HG03066 (cell line): ENCODE results near the gene KCNQ4.

Source experiments
- ATAC-seq: cut with Tn5 transposase; IDR thresholded peaks from one replicate; pipeline ENCODE4 v1.9.1; 2021; ENCODE audit warnings: low read depth; ENCODE audit not compliant: unreplicated experiment

KCNQ4 gene

GRCh38 chr1:40783001-40783905 is at the start of gene KCNQ4:
TSS of gene KCNQ4 (plus strand) at chr1:40783787. CDS start at chr1:40784094, 307 bp downstream.
- ATAC-seq, result no peak

DNA sequence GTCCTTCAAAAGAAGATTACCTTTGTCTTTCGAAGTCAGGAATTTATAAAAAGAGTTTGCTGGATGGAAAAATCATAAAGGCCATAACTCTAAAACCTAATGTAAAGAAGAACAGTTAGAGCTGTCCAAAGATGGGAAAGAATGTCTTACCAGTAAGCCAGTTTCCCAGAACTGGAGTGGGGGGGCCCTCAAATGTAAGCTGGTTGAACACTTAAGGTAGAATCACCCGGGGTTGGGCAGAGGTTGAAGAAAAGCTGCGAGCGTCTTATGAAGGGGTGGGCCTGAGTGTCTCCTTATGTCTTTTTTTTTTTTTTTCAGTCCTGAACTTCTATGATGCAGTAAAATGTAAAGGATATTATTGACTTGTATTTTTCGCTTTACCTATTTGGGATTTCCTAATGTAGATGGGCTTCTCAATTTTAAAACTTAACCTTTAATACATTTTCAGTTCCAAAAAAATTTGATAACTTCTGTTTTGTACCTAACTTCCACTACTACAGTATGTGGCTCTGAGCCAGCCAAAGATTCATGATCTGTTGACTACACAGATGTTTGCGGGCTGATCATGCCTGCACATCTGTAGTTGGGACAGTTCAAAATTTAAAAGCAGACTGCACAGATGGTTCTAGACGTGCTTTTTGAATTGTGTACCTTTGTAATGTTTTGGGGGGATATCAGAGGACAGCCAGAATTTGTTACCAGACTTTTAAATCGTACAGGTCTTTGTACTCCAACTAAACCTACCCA is 48.5 kb upstream of the KCNQ4 start:
- ATAC-seq, result no peak

DNA sequence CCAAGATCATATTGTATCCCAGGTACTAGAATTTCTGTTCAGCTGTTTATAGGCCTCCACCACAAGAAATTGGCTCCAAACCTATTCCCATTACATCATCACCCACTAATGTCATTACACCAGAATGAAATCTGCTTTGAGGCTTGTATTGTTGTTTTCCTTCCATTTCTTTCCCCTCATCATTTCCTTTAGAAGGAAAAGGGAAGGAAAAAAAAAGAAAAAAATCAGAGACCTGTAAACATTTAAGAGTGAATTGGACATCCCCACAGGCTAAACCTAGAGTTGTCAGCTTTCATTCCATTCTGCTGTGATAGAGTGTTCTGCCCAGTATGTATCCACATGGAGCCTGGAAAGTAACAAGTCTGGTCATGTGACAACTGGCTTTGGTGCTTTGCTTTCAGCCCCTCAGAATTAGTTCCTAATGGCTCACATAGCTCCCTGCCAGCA is 47.5 kb upstream of the KCNQ4 start:
- no peak for ATAC-seq

DNA sequence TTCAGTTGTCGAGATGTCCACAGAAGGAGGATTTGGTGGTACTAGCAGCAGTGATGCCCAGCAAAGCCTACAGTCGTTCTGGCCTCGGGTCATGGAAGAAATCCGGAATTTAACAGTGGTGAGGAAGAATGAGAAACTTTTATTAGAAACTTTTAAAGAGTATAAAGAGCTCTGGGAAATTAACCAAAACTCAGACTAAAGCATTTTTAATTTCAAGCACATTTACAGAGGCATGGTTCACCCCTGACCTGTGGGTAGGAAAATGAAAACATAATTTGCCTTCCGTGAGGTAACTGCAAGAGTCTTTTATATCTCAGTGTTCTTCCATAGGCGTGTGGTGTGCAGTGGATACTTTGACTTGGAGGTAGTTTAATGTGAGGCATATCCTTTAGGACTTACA is 44.8 kb upstream of the KCNQ4 start:
- no peak for ATAC-seq

- ATAC-seq, result no peak
These were observed 44.1 kb upstream of the KCNQ4 start for GRCh38 chr1:40739455-40740008.

DNA sequence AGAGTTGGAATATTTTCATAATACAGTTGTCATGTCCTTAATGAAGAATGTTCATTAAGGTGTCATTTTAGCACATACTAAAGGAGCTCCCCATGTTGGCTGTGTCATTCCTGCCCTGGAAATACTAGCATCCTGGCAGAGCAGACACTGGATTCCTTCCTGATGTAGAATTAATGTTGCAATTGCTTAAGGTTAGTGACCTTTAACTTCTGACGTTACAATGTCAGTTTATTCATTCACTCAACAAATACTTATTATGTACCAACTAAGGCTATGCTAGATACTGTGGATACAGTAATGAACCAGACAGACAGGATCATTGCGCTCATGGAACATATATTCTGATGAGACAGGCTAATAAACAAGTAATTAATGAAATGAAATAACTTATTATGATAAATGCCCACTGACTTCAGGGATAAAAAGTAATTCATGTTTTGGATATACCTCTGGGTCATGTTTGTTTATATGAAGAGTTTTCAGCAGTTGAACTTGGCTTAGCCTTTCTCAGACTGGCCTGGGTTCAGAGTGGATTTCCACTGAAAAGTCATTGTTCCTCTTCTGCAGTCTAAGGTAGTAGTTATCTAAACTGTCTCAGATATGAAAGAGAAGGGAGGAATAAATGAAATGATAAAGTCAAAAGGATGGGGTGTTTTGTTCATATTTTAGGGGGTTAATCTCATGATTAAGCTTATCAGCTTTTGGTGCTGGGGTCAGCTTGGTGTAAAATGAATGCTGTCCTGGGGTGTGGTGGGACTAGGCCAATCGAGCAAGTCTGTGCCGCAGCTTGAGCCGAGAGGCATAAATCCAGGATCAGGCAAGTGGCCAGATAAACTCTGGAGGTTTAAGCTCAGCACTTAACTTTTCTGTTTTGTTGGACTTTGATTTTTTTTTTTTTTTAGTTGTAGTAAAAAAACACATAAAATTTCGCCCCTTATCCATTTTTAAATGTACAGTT is 43.3 kb upstream of the KCNQ4 start:
- ATAC-seq, result no peak

DNA sequence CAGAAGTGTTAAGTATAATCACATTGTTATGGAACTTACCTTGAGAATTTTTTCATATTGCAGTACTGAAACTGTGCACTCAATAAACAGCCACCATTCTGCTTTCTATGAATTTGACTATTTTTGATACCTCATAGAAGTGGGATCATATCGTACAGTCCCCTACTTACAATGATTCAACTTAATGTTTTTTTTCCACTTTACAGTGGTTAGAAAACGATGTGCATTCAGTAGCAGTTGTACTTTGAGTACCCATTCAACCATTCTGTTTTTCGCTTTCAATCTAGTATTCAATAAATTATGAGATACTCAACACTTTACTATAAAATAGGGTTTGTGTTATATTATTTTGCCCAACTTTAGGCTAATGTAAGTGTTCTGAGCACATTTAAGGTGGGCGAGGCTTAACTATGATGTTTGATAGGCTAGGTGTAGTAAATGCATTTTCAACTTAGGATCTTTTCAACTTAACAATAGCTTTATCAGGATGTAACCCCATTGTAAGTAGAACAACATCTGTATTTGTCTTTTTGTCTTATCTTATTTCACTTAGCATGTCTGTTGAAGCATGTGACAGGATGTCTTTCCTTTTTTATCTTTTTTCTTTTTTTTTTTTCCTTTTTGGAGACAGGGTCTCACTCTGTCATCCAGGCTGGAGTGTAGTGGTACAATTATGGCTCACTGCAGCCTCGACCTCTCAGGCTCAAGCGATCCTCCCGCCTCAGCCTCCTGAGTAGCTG is 42.4 kb upstream of the KCNQ4 start:
- no peak for ATAC-seq

DNA sequence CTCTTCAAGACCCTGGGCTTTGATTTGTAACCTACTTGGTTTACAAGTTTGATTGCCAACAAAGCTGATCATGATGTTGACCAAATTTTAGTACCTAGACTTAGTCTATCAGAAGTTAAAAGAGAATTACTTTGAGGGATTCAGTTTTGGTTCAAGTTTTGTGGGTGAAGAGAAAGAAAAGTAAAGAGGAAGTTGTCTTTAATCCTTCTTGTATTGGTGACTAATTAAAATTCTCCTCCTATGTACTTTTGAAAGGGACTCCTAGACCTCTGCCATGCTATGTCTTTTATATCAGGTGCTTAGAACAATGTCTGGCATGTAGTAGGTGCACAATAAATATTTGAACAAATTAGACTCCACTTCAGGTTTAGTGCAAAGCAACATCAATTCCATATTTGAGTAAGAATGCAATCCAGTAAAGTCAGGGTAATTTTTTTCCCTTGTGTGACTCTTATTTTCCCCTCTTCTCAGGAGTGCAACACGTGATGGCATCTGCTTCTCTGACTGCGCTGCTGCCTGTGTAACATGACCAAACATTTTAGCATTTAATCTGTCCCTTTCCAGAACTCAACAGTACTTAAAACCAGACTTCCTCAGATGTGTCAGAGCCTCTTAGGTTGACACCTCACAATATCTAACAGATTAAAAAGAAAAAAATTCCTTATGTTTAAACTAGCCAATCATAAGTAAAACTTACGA is 41.1 kb upstream of the KCNQ4 start:
- no peak for ATAC-seq

DNA sequence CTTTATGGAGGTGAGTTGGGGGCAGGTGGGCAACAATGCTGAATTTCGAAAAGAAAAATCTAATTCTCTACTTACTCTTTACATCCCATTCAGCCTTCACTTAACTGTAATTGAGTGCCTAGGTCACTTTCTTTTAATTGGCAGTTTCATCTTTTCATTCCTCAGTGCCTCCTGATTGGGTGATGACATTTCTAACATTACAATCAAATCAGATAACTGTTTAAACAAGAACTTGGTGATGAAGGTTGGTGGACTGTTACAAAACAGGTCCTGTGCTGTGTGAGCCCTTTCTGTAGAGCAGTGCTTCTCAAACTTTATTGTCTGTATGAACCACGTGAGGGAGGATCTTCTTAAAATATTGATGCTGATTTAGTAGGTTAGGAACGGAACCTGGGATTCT is 40.1 kb upstream of the KCNQ4 start:
- no peak for ATAC-seq

- ATAC-seq, result no peak
These were observed 39.7 kb upstream of the KCNQ4 start for GRCh38 chr1:40743860-40744259.

GRCh38 chr1:40745176-40745575 is 38.4 kb upstream of the KCNQ4 start:
- no peak for ATAC-seq

DNA sequence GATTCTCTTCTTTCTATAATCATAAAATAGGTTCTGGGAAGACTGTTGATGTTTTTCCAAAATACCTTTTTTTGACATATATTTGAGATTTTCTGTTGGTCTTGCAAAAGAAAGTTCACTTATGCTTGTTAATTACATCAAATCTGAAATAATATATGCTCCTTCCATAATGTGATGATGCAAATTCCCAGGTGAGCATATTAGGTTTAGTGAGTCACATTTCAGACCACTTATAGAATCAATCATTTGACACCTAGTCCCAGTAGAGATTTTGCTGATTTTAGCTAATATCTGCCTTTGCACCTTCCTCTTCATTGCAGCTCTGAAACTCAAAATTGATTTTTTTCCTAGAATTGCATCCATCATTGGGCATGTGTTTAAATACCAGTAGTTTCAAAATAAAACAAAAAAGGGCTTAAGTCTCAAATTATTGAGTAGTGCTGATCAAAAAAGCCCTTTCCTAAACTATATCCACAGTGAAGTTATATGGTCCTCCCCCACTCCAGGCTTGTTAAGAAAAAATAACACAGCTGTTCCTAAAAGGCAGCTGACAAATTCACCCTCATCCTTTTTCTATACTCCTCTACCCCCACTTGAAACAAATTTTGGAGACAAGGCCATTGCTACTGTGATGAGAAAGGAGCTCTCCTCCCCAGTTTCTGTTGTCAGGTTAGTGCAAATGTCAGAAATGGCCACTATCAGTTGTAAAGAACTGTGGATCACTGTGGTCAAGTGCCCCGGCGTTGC is 37.1 kb upstream of the KCNQ4 start:
- no peak for ATAC-seq

DNA sequence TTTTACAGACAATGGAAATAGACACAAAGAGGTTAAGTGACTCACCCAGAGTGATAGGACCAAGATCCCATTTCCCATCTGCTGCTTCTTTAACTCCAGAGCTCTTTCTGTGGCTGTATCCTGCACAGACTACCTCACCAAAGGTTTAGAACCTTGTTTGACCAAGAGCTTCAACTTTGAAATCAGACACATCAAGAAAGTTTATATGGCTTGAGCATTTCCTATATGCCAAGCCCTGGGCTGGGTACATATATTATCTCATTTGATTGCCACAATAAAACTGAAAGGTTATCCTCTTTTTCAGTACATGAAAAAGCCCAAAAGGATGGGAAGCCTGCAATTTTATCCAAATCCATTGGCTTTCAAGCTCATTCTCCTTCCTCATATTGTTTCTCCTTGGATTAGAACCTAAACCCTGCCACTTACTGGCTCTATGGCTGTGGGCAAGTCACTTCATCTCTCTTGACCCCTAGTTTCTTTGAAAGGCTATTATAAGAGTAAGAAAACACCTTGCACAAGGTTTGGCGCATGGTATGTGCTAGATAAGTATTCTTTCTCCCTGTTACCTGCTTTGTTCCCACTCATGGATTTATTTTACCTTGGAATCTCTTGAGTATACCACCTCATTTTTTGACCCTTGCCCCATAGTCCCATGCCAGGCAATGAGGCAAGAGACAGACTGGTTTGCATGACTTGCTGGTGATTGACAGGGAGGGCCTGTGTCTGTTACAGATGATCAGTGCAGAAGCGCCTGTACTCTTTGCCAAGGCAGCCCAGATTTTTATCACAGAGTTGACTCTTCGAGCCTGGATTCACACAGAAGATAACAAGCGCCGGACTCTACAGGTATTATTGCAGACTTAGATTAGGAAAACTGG is 34.5 kb upstream of the KCNQ4 start:
- ATAC-seq, result no peak

- no peak for ATAC-seq
These were observed 33.8 kb upstream of the KCNQ4 start for GRCh38 chr1:40749817-40750216.

DNA sequence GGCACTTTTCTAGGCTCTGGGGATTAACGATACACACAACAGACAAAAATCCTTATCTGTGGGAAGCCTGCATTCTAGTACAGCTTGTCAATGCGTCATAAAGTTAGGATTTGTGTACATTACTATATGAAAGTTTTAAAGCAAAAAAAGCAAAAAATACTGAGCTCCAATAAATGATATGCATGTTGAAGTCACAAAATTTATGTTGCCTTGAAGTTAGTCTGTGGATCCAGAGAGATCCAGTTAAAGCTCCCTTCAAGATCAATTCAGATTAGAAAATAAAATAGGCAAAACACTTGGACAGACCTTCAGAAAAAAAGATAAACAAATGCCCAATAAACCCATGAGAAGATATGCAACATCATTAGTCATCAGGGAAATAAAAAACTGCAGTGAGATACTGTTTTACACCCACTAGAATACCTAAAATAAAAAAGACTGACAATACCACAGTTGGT is 33.1 kb upstream of the KCNQ4 start:
- no peak for ATAC-seq

- ATAC-seq, result no peak
These were observed 31.8 kb upstream of the KCNQ4 start for GRCh38 chr1:40751802-40752201.

DNA sequence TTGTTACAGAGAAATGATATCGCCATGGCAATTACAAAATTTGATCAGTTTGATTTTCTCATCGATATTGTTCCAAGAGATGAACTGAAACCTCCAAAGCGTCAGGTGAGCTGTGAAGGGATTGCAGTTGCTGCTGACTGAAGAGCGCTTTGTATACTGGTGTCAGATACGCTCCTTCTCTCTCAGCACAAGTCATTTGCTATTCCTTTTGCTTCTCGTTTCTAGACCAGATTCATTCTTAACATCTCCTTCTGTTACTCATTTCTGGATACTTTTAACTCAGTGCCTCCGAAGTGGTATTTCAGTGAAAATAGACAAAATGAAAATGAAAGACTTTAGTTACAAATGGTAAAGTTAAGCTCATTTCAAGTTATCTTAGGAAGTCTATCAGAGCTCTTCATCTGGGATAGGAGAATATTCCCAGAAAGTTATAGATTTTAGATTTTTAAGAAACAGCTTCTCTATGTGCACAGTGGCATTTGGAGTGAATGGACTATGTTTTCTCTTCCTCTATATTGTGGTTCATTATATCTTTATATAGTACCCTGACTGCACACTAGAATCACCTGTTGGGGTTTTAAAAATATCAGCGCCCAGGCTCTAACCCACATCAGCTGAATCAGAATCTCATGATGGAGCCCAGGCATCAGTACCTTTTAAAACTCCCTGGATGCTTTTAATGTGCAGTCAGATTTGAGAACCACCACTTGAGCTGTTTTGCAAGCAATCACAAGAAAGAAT is 30.3 kb upstream of the KCNQ4 start:
- no peak for ATAC-seq
